EL (cell line): ENCODE measurements around the gene COL4A5.
"Not testable (repeated sequence)": the region's sequence is repeated elsewhere in the genome, so short reads cannot be mapped to it uniquely, and the experiment has no call there.

Experiments used
- DNase-seq: peaks from one replicate; pipeline ENCODE4 v3.0.0-alpha.2; 2016

COL4A5 gene

GRCh38 chrX:108456971-108457477, 17.4 kb downstream of the COL4A5 start:
- DNase-seq, result no peak

- DNase-seq, result peak; percentile 76
Measured at GRCh38 chrX:108464604-108465003, 25.0 kb downstream of the COL4A5 start.

- peak; percentile 74 for DNase-seq
Measured at GRCh38 chrX:108468486-108468885, 28.8 kb downstream of the COL4A5 start.

- no peak for DNase-seq
Measured at GRCh38 chrX:108473979-108474378, 34.3 kb downstream of the COL4A5 start.

GRCh38 chrX:108481528-108481927, 41.9 kb downstream of the COL4A5 start:
- DNase-seq, result not testable (repeated sequence)

GRCh38 chrX:108484251-108484650, 44.6 kb downstream of the COL4A5 start:
- DNase-seq, result no peak

- DNase-seq, result no peak
Measured at GRCh38 chrX:108485960-108486359, 46.3 kb downstream of the COL4A5 start.

GRCh38 chrX:108494406-108495090, 54.9 kb downstream of the COL4A5 start:
- DNase-seq, result peak; percentile 51

GRCh38 chrX:108511721-108512120, 72.1 kb downstream of the COL4A5 start:
- peak; percentile 32 for DNase-seq

- DNase-seq, result peak; percentile 37
Measured at GRCh38 chrX:108516184-108516583, 76.5 kb downstream of the COL4A5 start.

GRCh38 chrX:108527724-108528123, 88.1 kb downstream of the COL4A5 start:
- no peak for DNase-seq

- peak; percentile 38 for DNase-seq
Measured at GRCh38 chrX:108537005-108537404, 97.4 kb downstream of the COL4A5 start.

GRCh38 chrX:108541286-108541685, 101.6 kb downstream of the COL4A5 start:
- DNase-seq, result no peak

GRCh38 chrX:108557580-108557979, 117.9 kb downstream of the COL4A5 start:
- no peak for DNase-seq

GRCh38 chrX:108558217-108558616, 118.6 kb downstream of the COL4A5 start:
- no peak for DNase-seq

- no peak for DNase-seq
Measured at GRCh38 chrX:108573136-108573535, 133.5 kb downstream of the COL4A5 start.

- no peak for DNase-seq
Measured at GRCh38 chrX:108582151-108582550, 142.5 kb downstream of the COL4A5 start.

GRCh38 chrX:108584617-108585211, 145.1 kb downstream of the COL4A5 start:
- DNase-seq, result peak; percentile 1

- peak; percentile 8 for DNase-seq
Measured at GRCh38 chrX:108590496-108590895, 150.9 kb downstream of the COL4A5 start.

GRCh38 chrX:108601276-108601675, 161.6 kb downstream of the COL4A5 start:
- DNase-seq, result peak; percentile 1

- DNase-seq, result no peak
Measured at GRCh38 chrX:108610141-108610540, 170.5 kb downstream of the COL4A5 start.

GRCh38 chrX:108614616-108615015, 175.0 kb downstream of the COL4A5 start:
- DNase-seq, result no peak

- no peak for DNase-seq
Measured at GRCh38 chrX:108640817-108641216, 201.2 kb downstream of the COL4A5 start.

- DNase-seq, result no peak
Measured at GRCh38 chrX:108641589-108642272, 202.1 kb downstream of the COL4A5 start.
